Measurements from ENCODE around the gene ZFP62.
A peak's percentile ranks its signal among the peaks of the same experiment; 100 is the strongest.

Gene ZFP62

DNA sequence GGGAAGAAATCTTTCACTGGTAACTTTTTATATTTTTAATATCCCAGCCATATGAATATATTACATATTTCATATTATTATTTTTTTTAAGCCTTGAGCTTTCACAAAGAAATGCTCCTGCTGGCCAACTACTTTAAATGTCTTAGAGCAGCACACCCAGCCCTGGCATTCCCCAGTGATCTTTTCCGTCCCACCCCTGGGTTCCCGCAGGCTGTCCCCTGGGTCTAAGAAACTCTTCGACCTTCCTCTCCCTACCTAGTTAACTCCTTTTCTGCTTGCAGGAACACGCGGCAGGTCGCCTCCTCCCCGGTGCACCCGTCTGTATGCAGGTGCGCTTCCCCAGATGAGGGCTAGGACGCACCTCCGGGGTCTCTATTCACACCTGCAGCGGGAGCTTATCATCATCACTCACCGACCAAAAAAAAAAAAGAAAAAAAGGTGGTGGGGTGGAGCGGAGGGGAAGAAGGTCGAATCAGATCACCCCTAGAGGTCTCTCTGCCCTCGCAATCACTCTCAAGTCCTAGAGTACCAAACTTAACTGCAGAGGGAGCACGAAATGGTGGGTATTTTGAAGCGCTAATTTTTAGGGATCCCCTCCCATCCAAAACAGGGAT is 696 bp downstream of the ZFP62 start:
- Histone ChIP-seq H3K27me3 (no peaks in the 10 kb centered on the region), H3K36me3 (peaks cover 9% of the 10 kb centered on the region), H3K9me3 (no peaks in the 10 kb centered on the region), H3K4me3 (ENCODE audit: low read depth in 1 of 2, low read length in 1 of 2) (peak overlapping the region; percentile 67 to 87), H3K27ac (peak overlapping the region; percentile 84), H3K4me1 (ENCODE audit: control insufficient read depth in 1 of 2, insufficient read depth in 1 of 2, low read depth in 1 of 2, low read length in 1 of 2) (peaks cover 12 to 16% of the 10 kb centered on the region in 2 experiments)
- TF ChIP-seq, protein P1, sequence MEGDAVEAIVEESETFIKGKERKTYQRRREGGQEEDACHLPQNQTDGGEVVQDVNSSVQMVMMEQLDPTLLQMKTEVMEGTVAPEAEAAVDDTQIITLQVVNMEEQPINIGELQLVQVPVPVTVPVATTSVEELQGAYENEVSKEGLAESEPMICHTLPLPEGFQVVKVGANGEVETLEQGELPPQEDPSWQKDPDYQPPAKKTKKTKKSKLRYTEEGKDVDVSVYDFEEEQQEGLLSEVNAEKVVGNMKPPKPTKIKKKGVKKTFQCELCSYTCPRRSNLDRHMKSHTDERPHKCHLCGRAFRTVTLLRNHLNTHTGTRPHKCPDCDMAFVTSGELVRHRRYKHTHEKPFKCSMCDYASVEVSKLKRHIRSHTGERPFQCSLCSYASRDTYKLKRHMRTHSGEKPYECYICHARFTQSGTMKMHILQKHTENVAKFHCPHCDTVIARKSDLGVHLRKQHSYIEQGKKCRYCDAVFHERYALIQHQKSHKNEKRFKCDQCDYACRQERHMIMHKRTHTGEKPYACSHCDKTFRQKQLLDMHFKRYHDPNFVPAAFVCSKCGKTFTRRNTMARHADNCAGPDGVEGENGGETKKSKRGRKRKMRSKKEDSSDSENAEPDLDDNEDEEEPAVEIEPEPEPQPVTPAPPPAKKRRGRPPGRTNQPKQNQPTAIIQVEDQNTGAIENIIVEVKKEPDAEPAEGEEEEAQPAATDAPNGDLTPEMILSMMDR (IDR thresholded peaks at IDR 0.05) = no peak

DNA sequence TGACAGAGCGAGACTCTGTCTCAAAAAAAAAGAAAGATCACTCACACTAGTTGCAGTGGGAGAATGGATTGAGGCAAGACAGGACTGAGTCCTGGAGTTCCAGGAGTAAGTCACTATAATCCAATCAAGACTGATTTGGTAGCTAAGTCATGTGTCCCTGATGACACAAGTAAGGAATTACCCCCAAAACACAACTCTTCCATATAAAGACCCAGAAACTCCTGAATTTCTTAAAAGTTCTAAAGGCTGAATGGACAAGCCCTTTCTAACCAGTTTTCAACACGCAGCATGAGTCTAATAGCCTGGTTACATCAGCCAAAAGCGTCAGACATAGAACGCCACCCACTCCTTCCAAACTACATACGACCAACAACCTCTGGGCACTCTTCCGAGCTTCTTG is 2.5 kb downstream of the ZFP62 start:
- peaks cover 12 to 16% of the 10 kb centered on the region in 2 experiments for H3K4me1 ChIP-seq (ENCODE audit: control insufficient read depth in 1 of 2, insufficient read depth in 1 of 2, low read depth in 1 of 2, low read length in 1 of 2)
- H3K36me3 ChIP-seq = peaks cover 9% of the 10 kb centered on the region
- H3K4me3 ChIP-seq (ENCODE audit: low read depth in 1 of 2, low read length in 1 of 2) = no peak overlapping the region
- TF ChIP-seq, protein P1 (IDR thresholded peaks at IDR 0.05) = no peak
- H3K9me3 ChIP-seq = no peaks in the 10 kb centered on the region
- H3K27ac ChIP-seq = no peak overlapping the region
- no peaks in the 10 kb centered on the region for H3K27me3 ChIP-seq

DNA sequence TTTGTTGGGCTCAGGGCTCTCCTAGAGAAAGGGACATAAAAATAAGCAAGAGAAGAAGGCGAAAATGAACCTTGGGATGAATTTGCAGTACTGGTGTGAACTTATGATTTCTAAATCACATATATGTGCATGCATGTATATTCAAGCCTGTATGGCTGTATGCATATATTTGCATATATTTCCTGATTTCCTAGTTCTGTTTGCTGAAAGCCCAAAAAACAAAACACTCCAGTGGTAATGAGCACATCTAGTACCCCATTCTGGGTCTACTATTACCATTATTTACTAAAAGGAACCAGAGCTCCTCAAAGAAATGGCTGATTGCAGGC is 7.3 kb downstream of the ZFP62 start:
- Histone ChIP-seq H3K27ac (no peak overlapping the region), H3K36me3 (peaks cover 29% of the 10 kb centered on the region), H3K4me3 (ENCODE audit: low read depth in 1 of 2, low read length in 1 of 2) (no peak overlapping the region), H3K9me3 (peaks cover 19% of the 10 kb centered on the region), H3K4me1 (ENCODE audit: control insufficient read depth in 1 of 2, insufficient read depth in 1 of 2, low read depth in 1 of 2, low read length in 1 of 2) (no peaks in the 10 kb centered on the region), H3K27me3 (no peaks in the 10 kb centered on the region)
- TF ChIP-seq, protein P1 (IDR thresholded peaks at IDR 0.05) = no peak

DNA sequence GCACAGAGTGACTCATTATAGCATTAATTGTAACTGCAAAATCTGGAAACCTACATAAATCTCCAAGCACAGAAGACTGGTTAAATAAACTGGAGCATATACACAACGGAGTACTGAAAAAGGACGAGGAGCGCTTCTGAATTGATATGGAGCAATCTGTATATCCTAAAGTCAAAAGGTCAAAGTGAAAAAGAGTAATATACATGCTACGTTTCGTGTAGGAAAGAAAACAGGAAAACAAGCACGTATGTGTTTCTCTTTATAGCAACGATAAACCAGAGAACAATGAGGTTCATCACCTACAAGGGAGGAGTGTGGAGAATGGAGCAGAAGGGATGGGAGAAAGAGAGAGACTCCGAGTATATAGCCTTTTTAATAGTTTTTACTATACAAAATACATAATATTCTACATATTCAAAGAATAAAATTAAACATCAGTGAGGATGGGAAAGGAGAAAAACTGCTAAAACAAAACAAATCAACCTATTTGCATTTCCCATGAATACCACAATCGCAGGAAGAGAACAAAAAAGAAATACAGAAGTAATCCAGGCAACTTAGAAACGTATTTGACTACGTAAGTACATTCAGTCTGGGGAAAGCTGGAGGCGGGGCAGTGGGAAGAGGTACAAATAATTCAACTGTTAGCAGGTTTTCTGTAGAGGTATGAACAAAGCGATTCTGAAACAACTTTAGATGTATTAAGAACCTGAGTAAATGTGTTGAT is 7.8 kb downstream of the ZFP62 start:
- H3K4me1 ChIP-seq (ENCODE audit: control insufficient read depth in 1 of 2, insufficient read depth in 1 of 2, low read depth in 1 of 2, low read length in 1 of 2) = no peaks in the 10 kb centered on the region
- TF ChIP-seq, protein P1 (IDR thresholded peaks at IDR 0.05) = no peak
- H3K36me3 ChIP-seq = peaks cover 29% of the 10 kb centered on the region

DNA sequence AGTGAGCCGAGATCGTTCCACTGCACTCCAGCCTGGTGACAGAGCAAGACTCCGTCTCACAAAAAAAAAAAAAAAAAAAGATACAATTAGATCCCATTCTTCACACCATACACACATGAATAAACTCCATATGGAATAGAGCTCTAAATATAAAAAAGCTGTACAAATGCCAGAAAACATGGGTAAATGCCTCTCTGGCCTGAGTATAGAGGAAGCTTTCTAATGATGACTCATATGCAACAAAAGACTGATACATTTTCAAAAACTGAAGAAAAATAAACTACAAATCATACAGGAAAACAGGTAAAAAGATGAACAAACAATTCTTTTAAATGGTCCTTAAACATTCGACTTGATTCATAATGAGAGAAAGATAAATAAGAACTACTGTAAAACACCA is 8.6 kb downstream of the ZFP62 start:
- H3K27ac ChIP-seq = no peak overlapping the region
- no peak overlapping the region for H3K4me3 ChIP-seq (ENCODE audit: low read depth in 1 of 2, low read length in 1 of 2)
- no peaks in the 10 kb centered on the region for H3K4me1 ChIP-seq (ENCODE audit: control insufficient read depth in 1 of 2, insufficient read depth in 1 of 2, low read depth in 1 of 2, low read length in 1 of 2)
- peaks cover 19% of the 10 kb centered on the region for H3K9me3 ChIP-seq
- H3K27me3 ChIP-seq = no peaks in the 10 kb centered on the region
- TF ChIP-seq, protein P1 (IDR thresholded peaks at IDR 0.05) = no peak
- peaks cover 29% of the 10 kb centered on the region for H3K36me3 ChIP-seq

More for the DNA sequence above, 7.8 kb downstream of the ZFP62 start:
- peaks cover 19% of the 10 kb centered on the region for H3K9me3 ChIP-seq
- H3K4me3 ChIP-seq (ENCODE audit: low read depth in 1 of 2, low read length in 1 of 2) = no peak overlapping the region
- H3K27ac ChIP-seq = no peak overlapping the region
- H3K27me3 ChIP-seq = no peaks in the 10 kb centered on the region
